Astrocyte (in vitro differentiated cells and primary cell): ENCODE results near the gene KIAA0232. TPM values are rescaled to one million over a fixed set of nuclear protein-coding genes. Genes with fewer than 3 reads are reported as not detected.
"Not testable (repeated sequence)": the region's sequence is repeated elsewhere in the genome, so short reads cannot be mapped to it uniquely, and the experiment has no call there.

ENCODE experiments used
- DNase-seq: peaks from one replicate; pipeline ENCODE4 v3.0.0-alpha.2; 2010; ENCODE audit warnings: low read depth
- FAIRE-seq: peaks from 2 replicates; lab custom pipeline; 2011; peaks lifted over from hg19 to GRCh38; lab: Jason Lieb, UNC
- H2AFZ ChIP-seq: 2 replicates; pipeline ENCODE4 v1.6.0; 2012; ENCODE audit warnings: low read depth, low read length, inconsistent platforms
- H3K27ac ChIP-seq: 2 replicates; pipeline ENCODE4 v1.5.1; 2011; ENCODE audit warnings: low read depth, low read length, inconsistent platforms
- H3K27me3 ChIP-seq: 2 replicates; pipeline ENCODE4 v1.6.0; 2011; ENCODE audit warnings: low read length, inconsistent platforms; ENCODE audit not compliant: insufficient read depth
- H3K36me3 ChIP-seq: 2 replicates; pipeline ENCODE4 v1.5.1; 2011; ENCODE audit warnings: low read length, inconsistent platforms; ENCODE audit not compliant: insufficient read depth
- H3K4me1 ChIP-seq: 2 replicates; pipeline ENCODE4 v1.5.1; 2011; ENCODE audit warnings: low read length, inconsistent platforms; ENCODE audit not compliant: insufficient read depth
- H3K4me2 ChIP-seq: 2 replicates; pipeline ENCODE4 v1.6.0; 2012; ENCODE audit warnings: low read length, inconsistent platforms
- H3K4me3 ChIP-seq: 2 replicates; pipeline ENCODE4 v1.5.1; 2011; ENCODE audit warnings: low read depth, mild to moderate bottlenecking, low read length, inconsistent platforms; ENCODE audit not compliant: insufficient read depth
- H3K79me2 ChIP-seq: 2 replicates; pipeline ENCODE4 v1.6.0; 2012; ENCODE audit warnings: mild to moderate bottlenecking, low read length, inconsistent platforms; ENCODE audit not compliant: insufficient read depth
- H3K9ac ChIP-seq: 2 replicates; pipeline ENCODE4 v1.6.0; 2012; ENCODE audit warnings: mild to moderate bottlenecking, low read length, inconsistent platforms
- H3K9me3 ChIP-seq: 2 replicates; pipeline ENCODE4 v1.5.1; 2012; ENCODE audit warnings: low read depth, mild to moderate bottlenecking, low read length, inconsistent platforms; ENCODE audit not compliant: insufficient read depth
- H4K20me1 ChIP-seq: 2 replicates; pipeline ENCODE4 v1.6.0; 2012; ENCODE audit warnings: low read length, inconsistent platforms; ENCODE audit not compliant: insufficient read depth
- H3K27ac Mint-ChIP-seq: one replicate; pipeline ENCODE4 v1.8.0; 2021; ENCODE audit warnings: mild to moderate bottlenecking, mixed read lengths; ENCODE audit not compliant: unreplicated experiment
- H3K27me3 Mint-ChIP-seq: one replicate; pipeline ENCODE4 v1.8.0; 2021; ENCODE audit warnings: low read depth, mixed read lengths; ENCODE audit not compliant: unreplicated experiment
- H3K36me3 Mint-ChIP-seq: one replicate; pipeline ENCODE4 v1.8.0; 2021; ENCODE audit warnings: low read depth, mixed read lengths; ENCODE audit not compliant: unreplicated experiment
- H3K4me1 Mint-ChIP-seq: one replicate; pipeline ENCODE4 v1.8.0; 2021; ENCODE audit warnings: low read depth, mixed read lengths; ENCODE audit not compliant: unreplicated experiment
- H3K4me3 Mint-ChIP-seq: one replicate; pipeline ENCODE4 v1.8.0; 2021; ENCODE audit warnings: mild to moderate bottlenecking, moderate library complexity, mixed read lengths; ENCODE audit not compliant: unreplicated experiment
- H3K9me3 Mint-ChIP-seq: one replicate; pipeline ENCODE4 v1.8.0; 2021; ENCODE audit warnings: mild to moderate bottlenecking, mixed read lengths; ENCODE audit not compliant: unreplicated experiment
- CTCF ChIP-seq: IDR thresholded peaks from 2 replicates; pipeline ENCODE4 v1.5.1; 2011; ENCODE audit warnings: low read depth, mild to moderate bottlenecking, inconsistent platforms, low read length, moderate library complexity; ENCODE audit not compliant: insufficient read depth
- EZH2 ChIP-seq: IDR thresholded peaks from 2 replicates; pipeline ENCODE4 v1.6.1; 2012; ENCODE audit warnings: mild to moderate bottlenecking, low read length, inconsistent platforms; ENCODE audit not compliant: insufficient read depth
- total RNA-seq: library from RNA; stranded (reverse); gene quantifications from 2 replicates; pipeline ENCODE4 v1.2.1, GENCODE V29; 2021

Gene KIAA0232
- total RNA-seq, 1 donor from 2014 or later, result 27.6 TPM

GRCh38 chr4:6794189-6794588 is 11.7 kb downstream of the KIAA0232 start:
- Mint-ChIP-seq H3K27me3 (no peaks in the 10 kb centered on the region), H3K4me3 (no peak overlapping the region), H3K9me3 (peaks cover 2% of the 10 kb centered on the region), H3K27ac (no peak overlapping the region), H3K36me3 (peaks cover 15% of the 10 kb centered on the region), H3K4me1 (peaks cover 4% of the 10 kb centered on the region)
- no peaks in the 10 kb centered on the region for H3K36me3 ChIP-seq
- H3K27me3 ChIP-seq, result no peaks in the 10 kb centered on the region
- no peak overlapping the region for H2AFZ ChIP-seq
- H3K4me3 ChIP-seq, result no peak overlapping the region
- H3K9ac ChIP-seq, result no peak overlapping the region
- peaks cover 82% of the 10 kb centered on the region for H4K20me1 ChIP-seq
- H3K27ac ChIP-seq, result no peak overlapping the region
- H3K4me2 ChIP-seq, result no peak overlapping the region
- FAIRE-seq (no peak), DNase-seq (no peak)
- H3K4me1 ChIP-seq, result no peaks in the 10 kb centered on the region
- H3K79me2 ChIP-seq, result peaks cover 96% of the 10 kb centered on the region
- no peaks in the 10 kb centered on the region for H3K9me3 ChIP-seq
- TF ChIP-seq EZH2, result no peak
- no peak for TF ChIP-seq CTCF

- H3K9me3 Mint-ChIP-seq, result peaks cover 2% of the 10 kb centered on the region
- H3K4me1 ChIP-seq, result no peaks in the 10 kb centered on the region
- H4K20me1 ChIP-seq, result peaks cover 79% of the 10 kb centered on the region
- peaks cover 19% of the 10 kb centered on the region for H3K36me3 Mint-ChIP-seq
- no peak overlapping the region for H3K4me3 Mint-ChIP-seq
- FAIRE-seq (no peak), DNase-seq (no peak)
- H3K4me2 ChIP-seq, result no peak overlapping the region
- H3K4me3 ChIP-seq, result no peak overlapping the region
- TF ChIP-seq EZH2, result no peak
- TF ChIP-seq CTCF, result no peak
- H3K4me1 Mint-ChIP-seq, result peaks cover 4% of the 10 kb centered on the region
- no peak overlapping the region for H3K27ac Mint-ChIP-seq
- no peaks in the 10 kb centered on the region for H3K27me3 ChIP-seq
- H2AFZ ChIP-seq, result no peak overlapping the region
- H3K9me3 ChIP-seq, result no peaks in the 10 kb centered on the region
- H3K27me3 Mint-ChIP-seq, result no peaks in the 10 kb centered on the region
- H3K9ac ChIP-seq, result no peak overlapping the region
- peaks cover 95% of the 10 kb centered on the region for H3K79me2 ChIP-seq
- H3K27ac ChIP-seq, result no peak overlapping the region
- no peaks in the 10 kb centered on the region for H3K36me3 ChIP-seq
These were observed 13.3 kb downstream of the KIAA0232 start for GRCh38 chr4:6795821-6796220.

- Histone ChIP-seq H4K20me1 (peaks cover 83% of the 10 kb centered on the region), H3K79me2 (peaks cover 95% of the 10 kb centered on the region)
- not testable (repeated sequence) for DNase-seq, H3K27me3 Mint-ChIP-seq, H3K27me3 ChIP-seq, H3K9ac ChIP-seq, H3K4me1 Mint-ChIP-seq, H3K27ac ChIP-seq, FAIRE-seq, H3K9me3 ChIP-seq, H3K4me3 Mint-ChIP-seq, H3K36me3 ChIP-seq, H3K4me2 ChIP-seq, H3K4me1 ChIP-seq, H2AFZ ChIP-seq, H3K4me3 ChIP-seq, H3K9me3 Mint-ChIP-seq, H3K27ac Mint-ChIP-seq
- H3K36me3 Mint-ChIP-seq, result peaks cover 11% of the 10 kb centered on the region
These were observed 14.8 kb downstream of the KIAA0232 start for GRCh38 chr4:6797368-6797767.
